OCI-LY1 (cell line): Measurements from ENCODE around the gene IRF7.

Source experiments
- H2AFZ ChIP-seq: fragments of 200-600 bp; sonication (generic), shearing (Covaris generic); 2 replicates; pipeline ENCODE4 v1.6.0; 2014; ENCODE audit warnings: antibody characterized with exemption, mild to moderate bottlenecking, low read length
- H3F3A ChIP-seq: fragments of 200-600 bp; sonication (generic), shearing (Covaris generic); 2 replicates; pipeline ENCODE4 v1.6.0; 2014; ENCODE audit warnings: mild to moderate bottlenecking, antibody characterized with exemption, low read length, moderate library complexity; ENCODE audit not compliant: insufficient read depth
- H3K27ac ChIP-seq: fragments of 200-600 bp; sonication (generic); 2 replicates; pipeline ENCODE4 v1.5.1; 2014; ENCODE audit warnings: low read length, mixed run types, mild to moderate bottlenecking, low read depth; ENCODE audit not compliant: poor library complexity, severe bottlenecking
- H3K27me3 ChIP-seq: fragments of 200-600 bp; sonication (generic); 2 replicates; pipeline ENCODE4 v1.6.0; 2014; ENCODE audit warnings: antibody characterized with exemption, mild to moderate bottlenecking, low read length, moderate library complexity; ENCODE audit not compliant: insufficient read depth
- H3K36me3 ChIP-seq: fragments of 200-600 bp; sonication (generic); 2 replicates; pipeline ENCODE4 v1.6.1; 2014; ENCODE audit warnings: mild to moderate bottlenecking, antibody characterized with exemption, low read length, moderate library complexity, mixed read lengths; ENCODE audit not compliant: insufficient read depth
- H3K4me1 ChIP-seq: fragments of 200-600 bp; sonication (generic); 2 replicates; pipeline ENCODE4 v1.5.1; 2014; ENCODE audit warnings: mild to moderate bottlenecking, low read length, moderate library complexity; ENCODE audit not compliant: insufficient read depth, severe bottlenecking
- H3K4me2 ChIP-seq: fragments of 200-600 bp; sonication (generic), shearing (Covaris generic); 2 replicates; pipeline ENCODE4 v1.6.1; 2014; ENCODE audit warnings: low read length
- H3K4me3 ChIP-seq: fragments of 200-600 bp; sonication (generic); 2 replicates; pipeline ENCODE4 v1.5.1; 2014; ENCODE audit warnings: low read length, low read depth, mild to moderate bottlenecking, mixed read lengths; ENCODE audit not compliant: poor library complexity, severe bottlenecking
- H3K79me2 ChIP-seq: fragments of 200-600 bp; shearing (Covaris generic); 2 replicates; pipeline ENCODE4 v1.6.1; 2016; ENCODE audit warnings: mixed run types, low read length, mixed read lengths; ENCODE audit not compliant: insufficient read depth
- H3K9ac ChIP-seq: fragments of 200-600 bp; sonication (generic), shearing (Covaris generic); 2 replicates; pipeline ENCODE4 v1.6.1; 2014; ENCODE audit warnings: mild to moderate bottlenecking, low read length, mixed read lengths
- H3K9me2 ChIP-seq: fragments of 200-600 bp; sonication (generic), shearing (Covaris generic); 2 replicates; pipeline ENCODE4 v1.6.1; 2014; ENCODE audit warnings: low read depth, mild to moderate bottlenecking, low read length, mixed read lengths
- H3K9me3 ChIP-seq: fragments of 200-600 bp; shearing (Covaris generic); 2 replicates; pipeline ENCODE4 v1.6.1; 2014; ENCODE audit warnings: low read length, mixed read lengths
- H4K20me1 ChIP-seq: fragments of 200-600 bp; sonication (generic), shearing (Covaris generic); 2 replicates; pipeline ENCODE4 v1.6.0; 2016; ENCODE audit warnings: mild to moderate bottlenecking, low read length; ENCODE audit not compliant: insufficient read depth
- EZH2 ChIP-seq: fragments of 200-600 bp; sonication (generic), shearing (Covaris generic); IDR thresholded peaks from 2 replicates; pipeline ENCODE4 v1.8.0; 2017; ENCODE audit warnings: borderline replicate concordance, mixed run types, mild to moderate bottlenecking, antibody characterized with exemption, low read length, moderate library complexity, mixed read lengths
- TF ChIP-seq, protein P1 (sequence below): fragments of 200-600 bp; sonication (generic), shearing (Covaris generic); IDR thresholded peaks from 2 replicates; pipeline ENCODE4 v1.5.1; 2017; ENCODE audit warnings: mild to moderate bottlenecking, antibody characterized with exemption, low read length, moderate library complexity, mixed read lengths

Gene IRF7

DNA sequence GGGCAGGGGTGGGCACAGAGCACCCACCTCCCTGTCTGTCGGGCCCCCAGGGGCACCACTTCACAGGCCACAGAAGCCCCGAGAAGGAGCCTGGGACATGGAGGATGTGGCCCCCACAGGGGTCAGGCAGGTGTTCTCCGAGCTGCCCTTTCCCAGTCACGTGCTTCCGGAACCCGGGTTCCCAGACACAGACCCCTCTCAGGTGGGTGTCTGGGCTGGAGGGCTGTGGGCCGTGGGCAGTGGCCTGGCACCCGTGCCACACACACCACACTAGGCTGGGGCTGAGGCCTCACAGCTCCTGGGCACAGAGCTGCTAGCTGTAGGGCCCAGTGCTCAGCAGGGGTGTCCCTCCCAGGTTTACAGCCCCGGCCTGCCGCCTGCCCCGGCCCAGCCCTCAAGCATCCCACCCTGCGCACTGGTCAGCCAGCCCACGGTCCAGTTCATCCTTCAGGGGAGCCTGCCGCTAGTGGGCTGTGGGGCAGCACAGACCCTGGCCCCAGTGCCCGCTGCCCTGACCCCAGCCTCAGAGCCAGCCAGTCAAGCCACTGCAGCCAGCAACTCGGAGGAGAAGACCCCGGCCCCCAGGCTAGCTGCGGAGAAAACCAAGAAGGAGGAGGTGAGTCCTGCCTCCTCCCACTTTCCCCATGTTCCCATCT, 5.5 kb downstream of the IRF7 start:
- Histone ChIP-seq H3K9me2 (no peaks in the 10 kb centered on the region), H3K27me3 (no peaks in the 10 kb centered on the region)

GRCh38 chr11:609341-609811, 6.4 kb downstream of the IRF7 start:
- no peaks in the 10 kb centered on the region for H3K79me2 ChIP-seq
- no peaks in the 10 kb centered on the region for H3K9me3 ChIP-seq
- peaks cover 88% of the 10 kb centered on the region for H3K36me3 ChIP-seq
- peaks cover 14% of the 10 kb centered on the region for H3K4me1 ChIP-seq
- no peaks in the 10 kb centered on the region for H4K20me1 ChIP-seq
- no peaks in the 10 kb centered on the region for H3K27me3 ChIP-seq
- H3K9me2 ChIP-seq: no peaks in the 10 kb centered on the region
- TF ChIP-seq, protein P1, sequence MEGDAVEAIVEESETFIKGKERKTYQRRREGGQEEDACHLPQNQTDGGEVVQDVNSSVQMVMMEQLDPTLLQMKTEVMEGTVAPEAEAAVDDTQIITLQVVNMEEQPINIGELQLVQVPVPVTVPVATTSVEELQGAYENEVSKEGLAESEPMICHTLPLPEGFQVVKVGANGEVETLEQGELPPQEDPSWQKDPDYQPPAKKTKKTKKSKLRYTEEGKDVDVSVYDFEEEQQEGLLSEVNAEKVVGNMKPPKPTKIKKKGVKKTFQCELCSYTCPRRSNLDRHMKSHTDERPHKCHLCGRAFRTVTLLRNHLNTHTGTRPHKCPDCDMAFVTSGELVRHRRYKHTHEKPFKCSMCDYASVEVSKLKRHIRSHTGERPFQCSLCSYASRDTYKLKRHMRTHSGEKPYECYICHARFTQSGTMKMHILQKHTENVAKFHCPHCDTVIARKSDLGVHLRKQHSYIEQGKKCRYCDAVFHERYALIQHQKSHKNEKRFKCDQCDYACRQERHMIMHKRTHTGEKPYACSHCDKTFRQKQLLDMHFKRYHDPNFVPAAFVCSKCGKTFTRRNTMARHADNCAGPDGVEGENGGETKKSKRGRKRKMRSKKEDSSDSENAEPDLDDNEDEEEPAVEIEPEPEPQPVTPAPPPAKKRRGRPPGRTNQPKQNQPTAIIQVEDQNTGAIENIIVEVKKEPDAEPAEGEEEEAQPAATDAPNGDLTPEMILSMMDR: no peak
- no peak for TF ChIP-seq EZH2
- H2AFZ ChIP-seq: no peak overlapping the region
- H3K4me3 ChIP-seq: no peak overlapping the region
- H3K4me2 ChIP-seq: no peak overlapping the region
- no peaks in the 10 kb centered on the region for H3F3A ChIP-seq
- H3K9ac ChIP-seq: no peak overlapping the region
- no peak overlapping the region for H3K27ac ChIP-seq

More for the DNA sequence above, 5.5 kb downstream of the IRF7 start:
- no peaks in the 10 kb centered on the region for H3K79me2 ChIP-seq
- no peak overlapping the region for H3K4me2 ChIP-seq
- H2AFZ ChIP-seq: no peak overlapping the region
- no peak for TF ChIP-seq EZH2
- TF ChIP-seq, protein P1: no peak
- no peak overlapping the region for H3K27ac ChIP-seq
- H3F3A ChIP-seq: no peaks in the 10 kb centered on the region
- no peak overlapping the region for H3K9ac ChIP-seq
- H4K20me1 ChIP-seq: no peaks in the 10 kb centered on the region
- H3K9me3 ChIP-seq: no peaks in the 10 kb centered on the region
- no peak overlapping the region for H3K4me3 ChIP-seq
- H3K4me1 ChIP-seq: peaks cover 23% of the 10 kb centered on the region
- H3K36me3 ChIP-seq: peaks cover 79% of the 10 kb centered on the region

GRCh38 chr11:608791-609251, 6.9 kb downstream of the IRF7 start:
- peaks cover 10% of the 10 kb centered on the region for H3K4me1 ChIP-seq
- H3K27me3 ChIP-seq: no peaks in the 10 kb centered on the region
- H3K27ac ChIP-seq: no peak overlapping the region
- no peak overlapping the region for H3K4me3 ChIP-seq
- TF ChIP-seq, protein P1: no peak
- no peak for TF ChIP-seq EZH2
- no peak overlapping the region for H3K9ac ChIP-seq
- H3K4me2 ChIP-seq: no peak overlapping the region
- no peaks in the 10 kb centered on the region for H3F3A ChIP-seq
- no peak overlapping the region for H2AFZ ChIP-seq
- no peaks in the 10 kb centered on the region for H3K9me2 ChIP-seq
- no peaks in the 10 kb centered on the region for H3K9me3 ChIP-seq
- H4K20me1 ChIP-seq: no peaks in the 10 kb centered on the region
- H3K36me3 ChIP-seq: peaks cover 93% of the 10 kb centered on the region
- H3K79me2 ChIP-seq: no peaks in the 10 kb centered on the region
